WERI-Rb-1 (cell line): ENCODE results near the gene NPHP1.
"Not testable (repeated sequence)": the region's sequence is repeated elsewhere in the genome, so short reads cannot be mapped to it uniquely, and the experiment has no call there.

Experiments
- DNase-seq: peaks from one replicate; pipeline ENCODE4 v3.0.0-alpha.2; 2020
- H3K27ac ChIP-seq: fragments of 250-450 bp; sonication (Bioruptor Pico); 2 replicates; pipeline ENCODE4 v1.5.1; 2020; ENCODE audit warnings: mild to moderate bottlenecking, moderate library complexity
- H3K27me3 ChIP-seq: fragments of 250-450 bp; sonication (Bioruptor Pico); 2 replicates; pipeline ENCODE4 v1.5.1; 2021; ENCODE audit warnings: mild to moderate bottlenecking, low read depth, moderate library complexity; ENCODE audit not compliant: insufficient read depth, severe bottlenecking
- H3K36me3 ChIP-seq: fragments of 250-450 bp; sonication (Bioruptor Pico); 2 replicates; pipeline ENCODE4 v1.5.1; 2020; ENCODE audit warnings: mild to moderate bottlenecking, moderate library complexity
- H3K4me3 ChIP-seq: 2 replicates; pipeline ENCODE4 v1.5.1; 2011; ENCODE audit warnings: low read depth, mild to moderate bottlenecking, control low read depth, low read length
- H3K9me3 ChIP-seq: fragments of 250-450 bp; sonication (Bioruptor Pico); 2 replicates; pipeline ENCODE4 v1.5.1; 2021; ENCODE audit warnings: mild to moderate bottlenecking, moderate library complexity; ENCODE audit not compliant: severe bottlenecking

The NPHP1 gene

GRCh38 chr2:110075896-110076295 is 128.9 kb downstream of the NPHP1 start:
- H3K4me3 ChIP-seq, DNase-seq, H3K27me3 ChIP-seq: not testable (repeated sequence)

More at GRCh38 chr2:110075896-110076295, 128.9 kb downstream of the NPHP1 start:
- H3K9me3 ChIP-seq, H3K36me3 ChIP-seq, H3K27ac ChIP-seq: not testable (repeated sequence)
